HG02678 (cell line): Measurements from ENCODE around the gene CCDC120.

Experiments
- ATAC-seq: cut with Tn5 transposase; IDR thresholded peaks from one replicate; pipeline ENCODE4 v1.9.1; 2021; ENCODE audit warnings: mild to moderate bottlenecking, moderate library complexity; ENCODE audit not compliant: unreplicated experiment

Gene CCDC120

DNA sequence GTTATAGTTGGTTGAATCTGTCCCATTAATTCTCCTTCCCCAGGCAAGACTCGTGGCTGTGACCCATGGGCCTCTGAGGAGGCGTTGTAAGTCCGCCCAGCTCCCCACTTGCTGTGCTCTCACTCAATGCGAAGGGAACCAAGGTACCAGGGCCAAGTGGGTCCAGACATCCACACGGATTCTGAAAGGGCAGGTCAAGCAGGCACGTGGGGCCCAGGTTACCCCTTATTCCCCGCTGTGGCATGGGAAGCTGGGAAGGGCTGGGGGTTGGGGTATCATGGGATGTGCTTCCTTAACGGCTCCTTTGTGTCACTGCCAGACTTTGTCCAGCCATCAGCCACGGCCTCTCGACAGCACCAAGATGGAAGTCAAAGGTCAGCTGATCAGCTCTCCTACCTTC, 3.1 kb downstream of the CCDC120 start:
- ATAC-seq, result no peak

- no peak for ATAC-seq
Observed at GRCh38 chrX:49063715-49064114, 4.9 kb downstream of the CCDC120 start.

DNA sequence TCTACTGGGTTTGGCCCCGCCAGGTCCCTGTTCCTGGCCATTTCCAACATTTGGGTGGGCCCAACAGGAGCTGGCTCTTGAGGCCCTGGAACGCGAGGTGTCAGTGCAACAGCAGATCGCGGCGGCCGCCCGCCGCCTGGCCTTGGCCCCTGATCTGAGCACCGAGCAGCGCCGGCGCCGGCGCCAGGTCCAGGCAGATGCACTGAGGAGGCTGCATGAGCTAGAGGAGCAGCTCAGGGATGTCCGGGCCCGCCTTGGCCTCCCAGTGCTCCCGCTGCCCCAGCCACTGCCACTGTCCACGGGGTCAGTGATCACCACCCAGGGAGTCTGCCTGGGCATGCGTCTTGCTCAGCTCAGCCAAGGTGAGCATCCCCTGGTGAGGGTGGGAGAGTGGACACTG, 5.5 kb downstream of the CCDC120 start:
- ATAC-seq, result no peak

GRCh38 chrX:49064735-49065134, 5.9 kb downstream of the CCDC120 start:
- no peak for ATAC-seq

DNA sequence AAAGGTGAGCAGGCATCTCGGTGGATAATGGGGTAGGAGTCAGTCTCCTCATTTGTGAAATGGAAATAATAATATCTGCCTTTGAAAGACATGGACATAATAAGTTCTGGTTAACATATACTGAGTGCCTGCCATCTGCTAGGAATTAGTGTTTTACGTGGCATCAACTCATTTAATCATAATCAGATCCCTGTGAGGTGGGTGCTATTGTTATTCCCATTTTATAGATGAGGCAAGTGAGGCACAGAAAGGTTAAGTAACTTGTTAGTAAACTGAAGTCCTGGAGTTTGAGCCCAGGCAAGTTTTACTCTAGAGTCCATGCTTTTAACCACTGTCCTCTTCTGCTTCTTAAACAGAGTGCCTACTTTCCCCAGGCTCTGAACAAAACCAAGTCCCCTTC, 7.5 kb downstream of the CCDC120 start:
- no peak for ATAC-seq

- no peak for ATAC-seq
Observed at GRCh38 chrX:49066690-49067089, 7.9 kb downstream of the CCDC120 start.

- no peak for ATAC-seq
Observed at GRCh38 chrX:49067285-49068120, 8.7 kb downstream of the CCDC120 start.

- no peak for ATAC-seq
Observed at GRCh38 chrX:49069038-49069437, 10.2 kb downstream of the CCDC120 start.

DNA sequence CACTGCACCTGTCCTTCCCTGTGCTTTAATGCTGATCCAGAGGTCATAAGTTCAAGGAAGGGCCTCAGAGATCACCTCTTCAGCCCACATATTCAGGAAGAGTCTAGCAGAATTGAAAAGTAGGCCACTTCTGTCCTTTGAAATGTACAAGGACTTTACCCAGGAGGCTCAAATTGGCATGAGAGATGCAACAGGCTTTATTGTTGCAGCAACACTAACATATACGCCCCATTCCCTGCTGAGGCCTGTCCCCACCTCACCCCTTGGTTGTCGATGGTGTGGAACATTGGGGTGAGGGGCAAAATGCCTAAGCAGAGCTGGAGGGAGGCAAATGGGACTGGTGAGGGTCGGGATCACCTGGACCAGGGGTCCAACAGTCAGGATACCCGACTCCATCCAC, 12.2 kb downstream of the CCDC120 start:
- no peak for ATAC-seq

- ATAC-seq, result no peak
Observed at GRCh38 chrX:49071877-49072711, 13.3 kb downstream of the CCDC120 start.

DNA sequence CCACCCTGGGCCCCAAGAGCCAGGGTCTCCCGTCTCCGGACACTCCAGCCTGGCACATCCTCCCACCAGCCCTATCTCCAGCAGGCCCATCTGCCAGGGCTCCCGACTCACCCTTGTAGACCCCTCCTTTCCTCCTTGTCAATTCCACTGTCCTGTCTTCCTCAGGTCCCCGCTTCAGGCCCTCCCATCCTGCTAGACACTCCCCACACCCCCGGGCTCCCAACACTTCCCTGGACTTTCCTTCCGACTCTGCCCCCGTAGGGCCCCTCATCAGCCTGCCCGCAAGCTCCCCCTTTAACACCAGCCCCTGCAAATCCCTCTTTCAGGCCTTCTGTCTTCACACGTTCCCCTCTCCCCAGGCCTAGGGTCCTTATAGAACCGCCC, 13.9 kb downstream of the CCDC120 start:
- no peak for ATAC-seq

DNA sequence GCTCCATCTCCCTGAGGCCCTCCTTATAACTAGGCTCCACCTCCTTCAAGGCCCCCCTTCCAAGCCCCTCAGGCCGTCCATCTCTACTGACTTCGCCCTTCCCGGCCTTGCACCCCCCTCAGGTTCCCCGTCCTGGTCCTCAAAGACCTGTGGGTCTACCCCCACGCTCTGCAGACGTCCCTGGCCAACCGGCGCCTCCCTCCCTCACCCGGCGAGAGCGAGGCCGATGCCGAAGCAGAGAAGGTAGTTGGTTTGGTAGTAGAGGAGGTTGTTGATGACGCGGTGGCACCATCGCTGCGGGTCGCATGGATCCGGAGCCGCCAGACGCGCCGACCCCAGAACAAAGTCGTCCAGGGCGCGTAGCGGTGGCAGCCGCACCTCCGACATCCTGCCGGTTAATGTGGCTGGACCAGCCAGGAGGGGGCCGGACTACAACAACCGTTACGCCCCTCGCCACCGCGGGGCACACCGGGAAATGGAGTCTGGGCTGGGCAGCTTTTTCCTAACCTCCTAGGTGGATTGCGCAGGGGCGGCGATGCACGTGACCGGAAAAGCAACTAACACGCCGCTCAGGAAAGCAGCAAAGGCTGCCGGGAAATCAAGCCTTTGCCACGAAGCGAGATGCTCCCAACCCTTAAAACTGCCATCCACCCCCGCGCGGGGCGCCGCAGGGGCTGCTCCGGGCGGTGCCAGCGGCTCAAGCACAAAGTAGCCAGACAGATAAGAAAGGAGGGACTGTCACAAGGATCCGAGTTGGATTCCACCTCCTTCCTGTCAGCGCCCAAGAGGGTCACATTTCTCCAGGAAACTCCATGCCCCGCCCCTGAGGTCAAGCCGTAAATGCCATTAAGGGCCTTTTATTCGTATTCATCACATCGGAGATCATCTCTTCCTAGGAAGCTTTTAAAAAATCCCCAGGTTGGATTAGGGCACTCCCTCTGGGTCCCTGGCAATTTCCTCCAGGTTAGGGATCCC, 15.1 kb downstream of the CCDC120 start, which contains the start of gene PRAF2:
PRAF2 (minus strand) TSS at position 402 of the 975 bp plus-strand sequence; CDS start at position 387, 15 bp downstream.
- ATAC-seq, result peak; percentile 94

- no peak for ATAC-seq
Observed at GRCh38 chrX:49075347-49075746, 16.5 kb downstream of the CCDC120 start.

GRCh38 chrX:49077941-49078340, 19.1 kb downstream of the CCDC120 start:
- ATAC-seq, result no peak

DNA sequence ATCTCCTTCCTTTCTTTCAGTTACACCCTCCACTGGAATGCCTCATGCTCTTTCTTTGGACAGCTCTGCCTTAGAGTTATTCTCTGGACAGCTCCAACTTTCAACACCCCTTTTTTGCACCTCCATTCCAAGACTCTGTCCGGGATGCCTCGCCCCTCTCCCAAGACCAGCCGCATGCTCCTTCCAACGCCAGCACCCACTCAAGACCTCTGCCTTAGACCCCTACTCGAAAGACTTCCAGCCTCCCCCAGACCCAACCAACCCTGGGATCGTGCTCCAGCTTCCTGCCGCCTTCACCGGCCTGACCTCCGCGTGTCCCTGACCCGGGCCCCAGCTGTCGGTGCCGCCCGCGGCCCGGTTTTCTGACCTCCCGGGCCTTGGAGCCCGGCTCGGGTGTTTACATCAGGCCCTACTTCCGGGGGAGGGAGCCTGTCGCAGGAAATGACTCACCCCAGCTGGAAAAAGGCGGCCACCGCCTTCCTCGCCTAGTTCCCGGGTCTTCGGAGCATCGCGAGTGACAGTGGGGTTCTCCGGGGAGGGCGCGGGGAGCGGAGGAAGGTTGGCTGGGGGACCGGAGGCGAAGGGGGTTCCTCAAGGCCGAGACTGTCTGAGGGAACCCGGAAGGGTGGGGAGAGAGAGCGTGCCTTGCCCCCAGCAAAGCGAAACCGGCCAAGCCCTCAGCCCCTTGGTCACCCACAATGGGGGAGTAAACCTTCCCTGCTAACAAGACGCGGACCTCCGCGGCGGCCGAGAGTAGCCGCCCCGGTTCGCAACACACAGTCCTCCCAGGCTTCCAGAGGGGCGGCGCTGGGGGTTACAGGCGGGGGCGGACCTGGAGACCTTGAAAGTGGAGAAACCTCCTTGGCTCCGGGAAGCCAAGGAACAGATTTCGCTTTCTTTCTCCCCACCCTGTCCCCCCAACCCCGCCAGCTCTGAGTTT, 21.0 kb downstream of the CCDC120 start, which contains the start of gene WDR45:
WDR45 (minus strand) TSS at position 399 of the 940 bp plus-strand sequence. CDS start 1,792 bp downstream, outside the sequence.
- ATAC-seq, result peak; percentile 75

DNA sequence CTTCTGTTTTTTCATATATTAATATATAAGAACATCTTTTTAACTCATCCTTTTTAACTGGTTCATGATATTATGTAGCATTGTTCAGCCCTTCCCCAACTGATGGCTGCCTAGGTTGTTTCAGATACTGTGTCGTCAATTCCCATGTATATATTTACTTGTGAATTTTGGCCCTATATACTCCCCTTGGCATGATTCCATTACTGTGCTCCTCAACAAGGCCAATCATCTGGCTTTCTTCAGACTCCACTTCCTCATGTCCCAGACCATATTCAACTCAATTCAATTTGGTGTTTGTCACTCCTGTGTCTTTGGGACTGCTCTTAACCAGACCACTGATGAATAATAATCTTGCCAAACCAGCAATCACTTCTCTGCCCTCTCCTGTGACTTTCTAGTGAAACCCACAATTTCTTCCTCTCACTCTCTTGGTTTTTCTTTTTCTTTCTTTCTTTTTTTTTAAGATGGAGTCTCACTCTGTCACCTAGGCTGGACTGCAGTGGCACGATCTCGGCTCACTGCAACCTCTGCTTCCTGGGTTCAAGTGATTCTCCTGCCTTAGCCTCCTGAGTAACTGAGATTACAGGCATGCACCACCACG, 23.6 kb downstream of the CCDC120 start:
- ATAC-seq, result no peak

DNA sequence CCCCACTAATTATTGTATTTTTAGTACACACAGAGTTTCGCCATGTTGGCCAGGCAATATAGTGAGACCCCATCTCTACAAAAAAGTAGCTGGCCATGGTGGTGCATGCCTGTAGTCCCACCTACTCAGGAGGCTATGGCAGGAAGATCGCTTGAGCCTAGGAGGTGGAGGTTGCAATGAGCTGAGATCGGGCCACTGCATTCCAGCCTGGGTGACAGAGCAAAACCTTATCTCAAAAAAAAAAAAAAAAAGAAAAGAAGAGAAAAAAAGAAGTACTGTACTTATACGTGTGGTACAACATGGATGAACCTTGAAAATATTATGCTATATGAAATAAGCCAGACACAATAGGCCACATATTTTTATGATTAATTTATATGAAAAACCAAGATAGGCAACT, 30.8 kb downstream of the CCDC120 start:
- no peak for ATAC-seq

GRCh38 chrX:49096419-49096818, 37.6 kb downstream of the CCDC120 start:
- ATAC-seq, result no peak
